Panc1 (cell line): ENCODE data around the gene CPS1. TPM values are rescaled to one million over a fixed set of nuclear protein-coding genes. Genes with fewer than 3 reads are reported as not detected.

Source experiments
- ATAC-seq: fragments of 200-7000 bp; cut with Tn5 transposase; 2 replicates; pipeline ENCODE4 v1.9.1; 2020; ENCODE audit warnings: mild to moderate bottlenecking, moderate library complexity
- BruUV-seq: library from RNA; stranded (reverse); fragments of 400-500 nt; replicated peaks from 2 replicates; lab custom pipeline; 2021; lab: Mats Ljungman, UMichigan
- CTCF ChIA-PET: fragments of 300-600 bp; sonication (Branson Sonifier 250); formaldehyde crosslinking; loops from one replicate; lab custom pipeline; 2022; ENCODE audit warnings: antibody characterized with exemption; lab: Charles Lee
- POLR2A ChIA-PET: fragments of 300-600 bp; sonication (Branson Sonifier 250); formaldehyde crosslinking; loops from one replicate; lab custom pipeline; 2022; ENCODE audit warnings: antibody characterized with exemption; lab: Charles Lee
- DNase-seq: peaks from one replicate; pipeline ENCODE4 v3.0.0-alpha.2; 2010; ENCODE audit warnings: low read depth, low spot score
- H3K27ac ChIP-seq: 2 replicates; pipeline ENCODE4 v1.5.1; 2011; ENCODE audit warnings: mild to moderate bottlenecking, low read length, inconsistent platforms
- H3K27me3 ChIP-seq: fragments of 200-500 bp; sonication (Bioruptor generic); 2 replicates; pipeline ENCODE4 v1.6.0; 2014; ENCODE audit warnings: low read length, inconsistent platforms; ENCODE audit not compliant: control insufficient read depth, insufficient read depth
- H3K36me3 ChIP-seq: fragments of 200-500 bp; sonication (Bioruptor generic); 2 replicates; pipeline ENCODE4 v1.5.1; 2014; ENCODE audit warnings: inconsistent platforms, mild to moderate bottlenecking, low read length, moderate library complexity; ENCODE audit not compliant: control insufficient read depth, insufficient read depth
- H3K4me1 ChIP-seq: 2 replicates; pipeline ENCODE4 v1.5.1; 2011; ENCODE audit warnings: inconsistent platforms, mild to moderate bottlenecking, low read length, moderate library complexity; ENCODE audit not compliant: control insufficient read depth, insufficient read depth
- H3K4me3 ChIP-seq, 2 experiments: 2 replicates each; pipeline ENCODE4 v1.5.1; 2011 to 2012; ENCODE audit warnings: low read depth in 2 of 2, low read length in 2 of 2, mild to moderate bottlenecking in 2 of 2, inconsistent platforms in 1 of 2, moderate library complexity in 1 of 2
- H3K9me3 ChIP-seq: fragments of 200-500 bp; sonication (Bioruptor generic); 2 replicates; pipeline ENCODE4 v1.5.1; 2014; ENCODE audit warnings: low read depth, mild to moderate bottlenecking, inconsistent platforms, low read length, moderate library complexity; ENCODE audit not compliant: control insufficient read depth, insufficient read depth
- CTCF ChIP-seq: fragments of 450-650 bp; IDR thresholded peaks from 2 replicates; pipeline ENCODE4 v1.5.1; 2017; ENCODE audit warnings: mild to moderate bottlenecking
- POLR2AphosphoS5 ChIP-seq: IDR thresholded peaks from 2 replicates; pipeline ENCODE4 v1.6.1; 2012; ENCODE audit warnings: mild to moderate bottlenecking, low read depth, low read length, moderate library complexity
- REST ChIP-seq, 2 experiments: IDR thresholded peaks; 2 replicates each; pipeline ENCODE4 v1.6.1; 2011 to 2012; ENCODE audit warnings: low read depth in 2 of 2, control low read depth in 1 of 2, low read length in 1 of 2, mild to moderate bottlenecking in 1 of 2, moderate library complexity in 1 of 2; ENCODE audit not compliant: insufficient read depth in 1 of 2
- SIN3A ChIP-seq: IDR thresholded peaks from 2 replicates; pipeline ENCODE4 v1.6.1; 2012; ENCODE audit warnings: low read depth, mild to moderate bottlenecking, low read length, moderate library complexity, borderline replicate concordance; ENCODE audit not compliant: insufficient read depth
- TCF7L2 ChIP-seq: IDR thresholded peaks from 2 replicates; pipeline ENCODE4 v1.6.1; 2011; ENCODE audit warnings: mild to moderate bottlenecking, low read depth, low read length, inconsistent platforms
- in situ Hi-C: cut with HindIII; loops from 2 replicates; pipeline ENCODE4 v1.10.0; 2016; ENCODE audit warnings: low sequenced_read_pairs, low pct_unique_long_range_greater_than_20kb
- intact Hi-C: fragments of 100-400 bp; cut with micrococcal nuclease; formaldehyde crosslinking; loops from one replicate; pipeline ENCODE4 v1.10.0; 2022; ENCODE audit not compliant: unreplicated experiment
- total RNA-seq: library from RNA; stranded (reverse); gene quantifications from one replicate; pipeline ENCODE4 v1.2.1, GENCODE V29; 2021; ENCODE audit not compliant: unreplicated experiment

CPS1 gene
- total RNA-seq, 1 experiment from 2014 or later = 5.1 TPM

- CTCF ChIA-PET = no interaction called here
- no TSS peak for BruUV-seq
- intact Hi-C loops = no loop called here
Measured at GRCh38 chr2:210599476-210599875, 43.1 kb downstream of the CPS1 start.

GRCh38 chr2:210604666-210605065 lies 48.3 kb downstream of the CPS1 start:
- no peak overlapping the region for H3K4me3 ChIP-seq
- CTCF ChIA-PET = no interaction called here
- no peaks in the 10 kb centered on the region for H3K4me1 ChIP-seq
- H3K27me3 ChIP-seq = no peaks in the 10 kb centered on the region
- BruUV-seq = no TSS peak
- POLR2A ChIA-PET = no interaction called here
- intact Hi-C loops (no loop called here), in situ Hi-C loops (no loop called here)
- TF ChIP-seq TCF7L2 (no peak), SIN3A (no peak), POLR2AphosphoS5 (no peak), CTCF (no peak), REST (IDR thresholded peaks at IDR 0.05; ENCODE audit: insufficient read depth in 1 of 2, low read depth in 2 of 2, low read length in 1 of 2) (no peak)
- no peak overlapping the region for H3K27ac ChIP-seq
- no peak for ATAC-seq
- no peak for DNase-seq
- H3K9me3 ChIP-seq = no peaks in the 10 kb centered on the region
- no peaks in the 10 kb centered on the region for H3K36me3 ChIP-seq

More at GRCh38 chr2:210599476-210599875, 43.1 kb downstream of the CPS1 start:
- no peaks in the 10 kb centered on the region for H3K4me1 ChIP-seq
- in situ Hi-C loops = no loop called here
- ATAC-seq (no peak), DNase-seq (no peak)
- H3K36me3 ChIP-seq = no peaks in the 10 kb centered on the region
- no peak overlapping the region for H3K27ac ChIP-seq
- H3K27me3 ChIP-seq = no peaks in the 10 kb centered on the region
- no peak overlapping the region for H3K4me3 ChIP-seq
- POLR2A ChIA-PET = no interaction called here
- no peaks in the 10 kb centered on the region for H3K9me3 ChIP-seq
- TF ChIP-seq CTCF (no peak), TCF7L2 (no peak)
